ENCODE results near the gene NRIP1. TPM values are rescaled to one million over a fixed set of nuclear protein-coding genes. Genes with fewer than 3 reads are reported as not detected.

The NRIP1 gene
- total RNA-seq, 4 donors from 2014 or later: 31.0 to 33.0 (median 32.2) TPM

- TF ChIP-seq, protein P1, sequence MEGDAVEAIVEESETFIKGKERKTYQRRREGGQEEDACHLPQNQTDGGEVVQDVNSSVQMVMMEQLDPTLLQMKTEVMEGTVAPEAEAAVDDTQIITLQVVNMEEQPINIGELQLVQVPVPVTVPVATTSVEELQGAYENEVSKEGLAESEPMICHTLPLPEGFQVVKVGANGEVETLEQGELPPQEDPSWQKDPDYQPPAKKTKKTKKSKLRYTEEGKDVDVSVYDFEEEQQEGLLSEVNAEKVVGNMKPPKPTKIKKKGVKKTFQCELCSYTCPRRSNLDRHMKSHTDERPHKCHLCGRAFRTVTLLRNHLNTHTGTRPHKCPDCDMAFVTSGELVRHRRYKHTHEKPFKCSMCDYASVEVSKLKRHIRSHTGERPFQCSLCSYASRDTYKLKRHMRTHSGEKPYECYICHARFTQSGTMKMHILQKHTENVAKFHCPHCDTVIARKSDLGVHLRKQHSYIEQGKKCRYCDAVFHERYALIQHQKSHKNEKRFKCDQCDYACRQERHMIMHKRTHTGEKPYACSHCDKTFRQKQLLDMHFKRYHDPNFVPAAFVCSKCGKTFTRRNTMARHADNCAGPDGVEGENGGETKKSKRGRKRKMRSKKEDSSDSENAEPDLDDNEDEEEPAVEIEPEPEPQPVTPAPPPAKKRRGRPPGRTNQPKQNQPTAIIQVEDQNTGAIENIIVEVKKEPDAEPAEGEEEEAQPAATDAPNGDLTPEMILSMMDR (IDR thresholded peaks at IDR 0.05): no peak
- TF ChIP-seq EP300 (IDR thresholded peaks at IDR 0.05): no peak
- Histone ChIP-seq H3K36me3 (peaks cover 0 to 30% (median 0%) of the 10 kb centered on the region in 3 donors), H3K4me3 (no peak overlapping the region), H3K27me3 (no peaks in the 10 kb centered on the region), H3K27ac (no peak overlapping the region), H3K4me1 (no peaks in the 10 kb centered on the region), H3K9me3 (no peaks in the 10 kb centered on the region)
- WGBS, 2 donors: 65 to 77% methylated on average over 1 of the region's 1 CpG
- DNase-seq (ENCODE audit: low spot score in 2 of 2): no peak
Measured at GRCh38 chr21:14968821-14969220, 96.0 kb downstream of the NRIP1 start.

DNA sequence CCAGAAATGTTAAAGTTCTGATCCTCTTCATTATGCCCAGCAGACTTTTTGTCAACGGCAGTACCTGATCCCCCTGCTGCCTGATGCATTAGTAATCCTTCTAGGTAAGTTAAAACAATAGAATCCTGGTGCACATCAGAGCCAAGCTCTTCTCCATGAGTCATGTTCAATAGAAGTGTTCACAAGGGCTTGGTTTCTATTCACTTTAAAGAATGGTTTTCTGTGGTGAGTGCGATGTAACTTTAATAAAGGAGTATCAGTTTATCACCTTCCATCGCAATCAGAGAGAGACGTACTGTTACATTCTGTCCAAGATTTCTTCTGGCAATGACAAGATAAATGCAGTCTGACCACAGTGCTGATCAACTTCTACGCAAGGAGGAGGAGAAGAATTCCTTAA is 96.8 kb downstream of the NRIP1 start:
- H3K27ac ChIP-seq: no peak overlapping the region
- WGBS, 2 donors: 93 to 95% methylated on average over 5 of the region's 5 CpGs
- no peak overlapping the region for H3K4me3 ChIP-seq
- H3K27me3 ChIP-seq: no peaks in the 10 kb centered on the region
- TF ChIP-seq POLR2A (IDR thresholded peaks at IDR 0.05) (no peak), EP300 (IDR thresholded peaks at IDR 0.05) (no peak)
- TF ChIP-seq, protein P1 (IDR thresholded peaks at IDR 0.05): no peak
- H3K36me3 ChIP-seq: peaks cover 0 to 30% (median 0%) of the 10 kb centered on the region in 3 donors
- peaks cover 0 to 1% (median 0%) of the 10 kb centered on the region in 4 donors for H3K4me1 ChIP-seq
- no peak for DNase-seq (ENCODE audit: low spot score in 2 of 2)
- H3K9me3 ChIP-seq: no peaks in the 10 kb centered on the region

GRCh38 chr21:14964621-14965020 is 100.2 kb downstream of the NRIP1 start:
- H3K4me1 ChIP-seq: peaks cover 0 to 9% (median 0%) of the 10 kb centered on the region in 4 donors
- peaks cover 0 to 30% (median 0%) of the 10 kb centered on the region in 3 donors for H3K36me3 ChIP-seq
- 82 to 85% methylated on average over 6 of the region's 6 CpGs for WGBS, 2 donors
- TF ChIP-seq, protein P1 (IDR thresholded peaks at IDR 0.05): no peak
- TF ChIP-seq EP300 (IDR thresholded peaks at IDR 0.05) (no peak), POLR2A (IDR thresholded peaks at IDR 0.05) (no peak)
- DNase-seq (ENCODE audit: low spot score in 2 of 2): no peak
- no peaks in the 10 kb centered on the region for H3K9me3 ChIP-seq
- no peaks in the 10 kb centered on the region for H3K27me3 ChIP-seq
- no peak overlapping the region for H3K4me3 ChIP-seq
- no peak overlapping the region for H3K27ac ChIP-seq

DNA sequence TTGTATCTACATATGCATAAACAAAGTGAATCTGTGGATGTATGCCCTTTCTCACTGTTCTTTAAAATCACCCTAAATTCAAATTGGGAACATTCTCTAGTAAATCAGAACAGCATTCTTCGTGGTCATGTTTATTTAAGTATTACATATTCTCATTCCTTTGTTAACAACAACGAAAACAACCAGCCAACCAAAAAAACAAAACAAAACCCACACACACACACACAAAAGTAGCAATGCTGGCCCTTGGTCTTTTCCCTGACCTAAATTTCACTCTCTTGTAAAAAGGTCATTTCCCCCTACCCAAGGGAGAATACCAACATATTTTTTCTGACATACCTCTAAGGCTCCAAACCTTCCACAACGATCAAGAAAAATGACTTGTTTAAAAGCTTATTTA is 102.6 kb downstream of the NRIP1 start:
- peaks cover 0 to 9% (median 0%) of the 10 kb centered on the region in 4 donors for H3K4me1 ChIP-seq
- no peaks in the 10 kb centered on the region for H3K27me3 ChIP-seq
- DNase-seq (ENCODE audit: low spot score in 2 of 2): no peak
- TF ChIP-seq, protein P1 (IDR thresholded peaks at IDR 0.05): no peak
- TF ChIP-seq POLR2A (IDR thresholded peaks at IDR 0.05) (no peak), EP300 (IDR thresholded peaks at IDR 0.05) (no peak)
- H3K36me3 ChIP-seq: peaks cover 0 to 12% (median 0%) of the 10 kb centered on the region in 3 donors
- no peaks in the 10 kb centered on the region for H3K9me3 ChIP-seq
- WGBS, 2 donors: 28 to 29% methylated on average over 3 of the region's 3 CpGs
- no peak overlapping the region for H3K27ac ChIP-seq
- no peak overlapping the region for H3K4me3 ChIP-seq

DNA sequence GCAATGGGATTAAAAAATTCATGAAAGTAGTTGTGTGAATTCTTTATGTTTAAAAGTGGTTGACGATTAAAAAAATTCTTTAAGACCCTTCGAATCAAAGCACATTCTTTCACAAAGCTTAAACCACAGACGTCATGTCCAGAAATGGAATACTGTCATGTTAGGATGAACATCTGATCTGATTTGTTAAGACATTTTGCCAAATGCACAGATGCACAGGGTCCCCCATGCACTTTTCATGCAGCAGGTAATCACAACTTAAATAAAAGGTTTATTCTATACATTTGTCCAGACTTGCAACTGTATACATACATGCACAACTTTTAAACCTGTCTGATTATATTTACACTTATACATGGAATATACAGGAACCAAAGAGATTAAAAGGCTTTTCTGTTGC is 103.3 kb downstream of the NRIP1 start:
- Histone ChIP-seq H3K4me3 (no peak overlapping the region), H3K27ac (no peak overlapping the region), H3K9me3 (no peaks in the 10 kb centered on the region), H3K27me3 (no peaks in the 10 kb centered on the region), H3K4me1 (peaks cover 0 to 9% (median 0%) of the 10 kb centered on the region in 4 donors), H3K36me3 (peaks cover 0 to 5% (median 0%) of the 10 kb centered on the region in 3 donors)
- DNase-seq (ENCODE audit: low spot score in 2 of 2): no peak
- TF ChIP-seq EP300 (IDR thresholded peaks at IDR 0.05) (no peak), POLR2A (IDR thresholded peaks at IDR 0.05) (no peak)
- TF ChIP-seq, protein P1 (IDR thresholded peaks at IDR 0.05): no peak
- 84 to 85% methylated on average over 3 of the region's 3 CpGs for WGBS, 2 donors

All from tibial nerve (tissue), 4 donors.